Forelimb muscle (tissue), 1 donor: Measurements from ENCODE around the gene GRID2. TPM values are rescaled to one million over a fixed set of nuclear protein-coding genes. Genes with fewer than 3 reads are reported as not detected.
"Not testable (repeated sequence)": the region's sequence is repeated elsewhere in the genome, so short reads cannot be mapped to it uniquely, and the experiment has no call there.

Experiments used
- DNase-seq: peaks from one replicate; pipeline ENCODE4 v3.0.0-alpha.2; 2013; ENCODE audit warnings: low read depth
- polyA plus RNA-seq: library from polyadenylated mRNA; unstranded; fragments of 120-200 nt; gene quantifications from one replicate; pipeline ENCODE4 v1.2.1, GENCODE V29; 2013; ENCODE audit not compliant: insufficient read length

GRID2 gene
- polyA plus RNA-seq, 1 donor, result 0.16 TPM

GRCh38 chr4:93312299-93312698 is 1008.5 kb downstream of the GRID2 start:
- no peak for DNase-seq

- DNase-seq, result no peak
Observed at GRCh38 chr4:93313197-93313596, 1009.4 kb downstream of the GRID2 start.

GRCh38 chr4:93317057-93317456 is 1013.3 kb downstream of the GRID2 start:
- no peak for DNase-seq

GRCh38 chr4:93317561-93317960 is 1013.8 kb downstream of the GRID2 start:
- DNase-seq, result no peak

GRCh38 chr4:93319041-93319440 is 1015.3 kb downstream of the GRID2 start:
- DNase-seq, result no peak

- DNase-seq, result no peak
Observed at GRCh38 chr4:93320356-93320755, 1016.6 kb downstream of the GRID2 start.

GRCh38 chr4:93327346-93327745 is 1023.6 kb downstream of the GRID2 start:
- DNase-seq, result no peak

GRCh38 chr4:93334003-93334402 is 1030.2 kb downstream of the GRID2 start:
- no peak for DNase-seq

GRCh38 chr4:93337196-93337595 is 1033.4 kb downstream of the GRID2 start:
- DNase-seq, result no peak

GRCh38 chr4:93342738-93343137 is 1039.0 kb downstream of the GRID2 start:
- no peak for DNase-seq

- no peak for DNase-seq
Observed at GRCh38 chr4:93346840-93347239, 1043.1 kb downstream of the GRID2 start.

GRCh38 chr4:93348896-93349295 is 1045.1 kb downstream of the GRID2 start:
- no peak for DNase-seq

- DNase-seq, result no peak
Observed at GRCh38 chr4:93351846-93352245, 1048.1 kb downstream of the GRID2 start.

- DNase-seq, result no peak
Observed at GRCh38 chr4:93355411-93355810, 1051.6 kb downstream of the GRID2 start.

- DNase-seq, result no peak
Observed at GRCh38 chr4:93359586-93359985, 1055.8 kb downstream of the GRID2 start.

GRCh38 chr4:93366169-93366755 is 1062.5 kb downstream of the GRID2 start:
- DNase-seq, result not testable (repeated sequence)

- no peak for DNase-seq
Observed at GRCh38 chr4:93368968-93369367, 1065.2 kb downstream of the GRID2 start.

GRCh38 chr4:93370256-93370655 is 1066.5 kb downstream of the GRID2 start:
- DNase-seq, result no peak

GRCh38 chr4:93373893-93374860 is 1070.4 kb downstream of the GRID2 start:
- no peak for DNase-seq

GRCh38 chr4:93384241-93384640 is 1080.5 kb downstream of the GRID2 start:
- DNase-seq, result no peak

GRCh38 chr4:93384887-93385286 is 1081.1 kb downstream of the GRID2 start:
- DNase-seq, result no peak

GRCh38 chr4:93394545-93395081 is 1090.8 kb downstream of the GRID2 start:
- DNase-seq, result no peak

GRCh38 chr4:93396272-93396671 is 1092.5 kb downstream of the GRID2 start:
- DNase-seq, result no peak
